DMS153 (cell line): ENCODE measurements around the gene OR52I1.

Experiments used
- DNase-seq: peaks from one replicate; lab custom pipeline; 2025; lab: John Stamatoyannopoulos, UW

The OR52I1 gene

GRCh38 chr11:4611986-4612385 lies 18.1 kb downstream of the OR52I1 start:
- no peak for DNase-seq

GRCh38 chr11:4615856-4616444 lies 22.1 kb downstream of the OR52I1 start:
- no peak for DNase-seq

- DNase-seq = no peak
These were observed 25.7 kb downstream of the OR52I1 start for GRCh38 chr11:4619514-4619913.

- DNase-seq = peak; percentile 75
These were observed 32.6 kb downstream of the OR52I1 start for GRCh38 chr11:4626207-4627099.

- no peak for DNase-seq
These were observed 42.3 kb downstream of the OR52I1 start for GRCh38 chr11:4636136-4636535.

GRCh38 chr11:4636962-4637661 lies 43.3 kb downstream of the OR52I1 start, which contains the start of gene OR51D1:
TSS of gene OR51D1 (plus strand) at chr11:4637477. CDS start at chr11:4639791, 2,314 bp downstream.
- DNase-seq = peak; percentile 80

- DNase-seq = no peak
These were observed 43.8 kb downstream of the OR52I1 start for GRCh38 chr11:4637662-4638047.

GRCh38 chr11:4639931-4640330 lies 46.1 kb downstream of the OR52I1 start:
- DNase-seq = no peak

GRCh38 chr11:4641501-4641900 lies 47.7 kb downstream of the OR52I1 start:
- no peak for DNase-seq

GRCh38 chr11:4642043-4642442 lies 48.2 kb downstream of the OR52I1 start:
- no peak for DNase-seq

GRCh38 chr11:4643076-4643475 lies 49.2 kb downstream of the OR52I1 start:
- DNase-seq = no peak

GRCh38 chr11:4643682-4644081 lies 49.8 kb downstream of the OR52I1 start, which contains the start of gene OR51E1:
TSS of gene OR51E1 (plus strand) at chr11:4643982. CDS start at chr11:4652527, 8,545 bp downstream.
- DNase-seq = no peak

GRCh38 chr11:4644233-4644632 lies 50.4 kb downstream of the OR52I1 start:
- DNase-seq = no peak
